Ectodermal cell (in vitro differentiated cells): Measurements from ENCODE around the gene TCEA2.

Experiments used
- H3K27ac ChIP-seq: 2 replicates; pipeline ENCODE4 v1.7.0; 2013; ENCODE audit warnings: mild to moderate bottlenecking, low read depth, low read length; ENCODE audit not compliant: insufficient read depth, poor library complexity, severe bottlenecking
- H3K27me3 ChIP-seq: 2 replicates; pipeline ENCODE4 v1.7.0; 2013; ENCODE audit warnings: mild to moderate bottlenecking, low read length; ENCODE audit not compliant: insufficient read depth, control insufficient read depth, poor library complexity, severe bottlenecking
- H3K36me3 ChIP-seq: one replicate; pipeline ENCODE4 v1.7.0; 2013; ENCODE audit warnings: low read length; ENCODE audit not compliant: control insufficient read depth, insufficient read depth
- H3K4me1 ChIP-seq: one replicate; pipeline ENCODE4 v1.7.0; 2013; ENCODE audit warnings: low read length; ENCODE audit not compliant: control insufficient read depth, insufficient read depth
- H3K4me3 ChIP-seq: 2 replicates; pipeline ENCODE4 v1.7.0; 2013; ENCODE audit warnings: low read depth, low read length, control low read depth; ENCODE audit not compliant: insufficient read depth
- H3K9me3 ChIP-seq: 2 replicates; pipeline ENCODE4 v1.7.0; 2013; ENCODE audit warnings: mild to moderate bottlenecking, low read length, moderate library complexity; ENCODE audit not compliant: control insufficient read depth
- WGBS, 2 experiments: methylation state at CpG; one replicate each; pipeline ENCODE4 v1.1.7; 2013; ENCODE audit warnings: missing lambda C conversion rate in 2 of 2; 5-methylcytosine and 5-hydroxymethylcytosine counted together

The TCEA2 gene

GRCh38 chr20:64074184-64074789, 11.3 kb downstream of the TCEA2 start:
- peaks cover 15% of the 10 kb centered on the region for H3K4me1 ChIP-seq
- no peaks in the 10 kb centered on the region for H3K9me3 ChIP-seq
- H3K36me3 ChIP-seq = no peaks in the 10 kb centered on the region
- H3K27ac ChIP-seq = no peak overlapping the region
- WGBS, 2 experiments = 94 to 95% methylated on average over 28 of the region's 28 CpGs
- no peak overlapping the region for H3K4me3 ChIP-seq
- no peaks in the 10 kb centered on the region for H3K27me3 ChIP-seq

- Histone ChIP-seq H3K27me3 (peaks cover under 1% of the 10 kb centered on the region), H3K4me3 (no peak overlapping the region), H3K36me3 (no peaks in the 10 kb centered on the region), H3K27ac (no peak overlapping the region), H3K9me3 (no peaks in the 10 kb centered on the region), H3K4me1 (peaks cover 16% of the 10 kb centered on the region)
- WGBS, 2 experiments = 94 to 96% methylated on average over 8 of the region's 8 CpGs
Observed at GRCh38 chr20:64074963-64075362, 12.0 kb downstream of the TCEA2 start.

GRCh38 chr20:64075556-64075955, 12.6 kb downstream of the TCEA2 start:
- Histone ChIP-seq H3K27me3 (peaks cover 6% of the 10 kb centered on the region), H3K4me3 (no peak overlapping the region), H3K9me3 (no peaks in the 10 kb centered on the region), H3K36me3 (no peaks in the 10 kb centered on the region), H3K27ac (no peak overlapping the region), H3K4me1 (peaks cover 17% of the 10 kb centered on the region)
- 90 to 92% methylated on average over 12 of the region's 12 CpGs for WGBS, 2 experiments

- Histone ChIP-seq H3K4me1 (peaks cover 24% of the 10 kb centered on the region), H3K4me3 (no peak overlapping the region), H3K36me3 (no peaks in the 10 kb centered on the region), H3K27me3 (peaks cover 14% of the 10 kb centered on the region), H3K27ac (no peak overlapping the region), H3K9me3 (no peaks in the 10 kb centered on the region)
- WGBS, 2 experiments = 94 to 95% methylated on average over 22 of the region's 22 CpGs
Observed at GRCh38 chr20:64076061-64076997, 13.3 kb downstream of the TCEA2 start.

GRCh38 chr20:64077094-64077493, 14.1 kb downstream of the TCEA2 start:
- no peaks in the 10 kb centered on the region for H3K9me3 ChIP-seq
- no peak overlapping the region for H3K4me3 ChIP-seq
- peaks cover 22% of the 10 kb centered on the region for H3K27me3 ChIP-seq
- 94 to 95% methylated on average over 8 of the region's 8 CpGs for WGBS, 2 experiments
- no peak overlapping the region for H3K27ac ChIP-seq
- H3K4me1 ChIP-seq = peaks cover 27% of the 10 kb centered on the region
- no peaks in the 10 kb centered on the region for H3K36me3 ChIP-seq

GRCh38 chr20:64077541-64077875, 14.5 kb downstream of the TCEA2 start:
- 94 to 96% methylated on average over 7 of the region's 7 CpGs for WGBS, 2 experiments
- Histone ChIP-seq H3K36me3 (no peaks in the 10 kb centered on the region), H3K27me3 (peaks cover 26% of the 10 kb centered on the region), H3K4me1 (peaks cover 31% of the 10 kb centered on the region), H3K27ac (no peak overlapping the region), H3K9me3 (no peaks in the 10 kb centered on the region), H3K4me3 (no peak overlapping the region)

GRCh38 chr20:64077876-64078551, 15.0 kb downstream of the TCEA2 start:
- WGBS, 2 experiments = 81 to 82% methylated on average over 15 of the region's 15 CpGs
- Histone ChIP-seq H3K27me3 (peaks cover 31% of the 10 kb centered on the region), H3K27ac (no peak overlapping the region), H3K4me3 (no peak overlapping the region), H3K36me3 (no peaks in the 10 kb centered on the region), H3K4me1 (peaks cover 33% of the 10 kb centered on the region), H3K9me3 (no peaks in the 10 kb centered on the region)

GRCh38 chr20:64078934-64079272, 15.9 kb downstream of the TCEA2 start:
- 34 to 36% methylated on average over 4 of the region's 4 CpGs for WGBS, 2 experiments
- H3K4me1 ChIP-seq = peaks cover 38% of the 10 kb centered on the region
- no peaks in the 10 kb centered on the region for H3K36me3 ChIP-seq

GRCh38 chr20:64079273-64080012, 16.4 kb downstream of the TCEA2 start, which contains the start of gene RGS19:
RGS19 (minus strand) TSS chr20:64079518; CDS start chr20:64076886, 2,632 bp downstream.
- Histone ChIP-seq H3K36me3 (no peaks in the 10 kb centered on the region), H3K4me3 (peak within 1 kb of the TSS; percentile 59), H3K4me1 (peaks cover 39% of the 10 kb centered on the region), H3K27ac (no peak within 1 kb of the TSS), H3K9me3 (no peaks in the 10 kb centered on the region), H3K27me3 (peaks cover 45% of the 10 kb centered on the region)
- WGBS, 2 experiments = 0% methylated on average over 73 of the region's 73 CpGs

More at GRCh38 chr20:64078934-64079272, 15.9 kb downstream of the TCEA2 start:
- H3K27me3 ChIP-seq = peaks cover 40% of the 10 kb centered on the region
- no peak overlapping the region for H3K27ac ChIP-seq
- H3K9me3 ChIP-seq = no peaks in the 10 kb centered on the region
- H3K4me3 ChIP-seq = peak overlapping the region; percentile 59
